H1 (cell line): ENCODE results near the gene ST6GALNAC3. TPM values are rescaled to one million over a fixed set of nuclear protein-coding genes. Genes with fewer than 3 reads are reported as not detected.

Experiments
- CTCF ChIA-PET: fragments of 300-600 bp; sonication (Branson Sonifier 250); formaldehyde crosslinking; loops from one replicate; lab custom pipeline; 2021; ENCODE audit not compliant: partially characterized antibody; lab: Charles Lee
- POLR2A ChIA-PET: fragments of 300-600 bp; sonication (Branson Sonifier 250); formaldehyde crosslinking; loops from one replicate; lab custom pipeline; 2021; ENCODE audit warnings: inconsistent platforms; ENCODE audit not compliant: partially characterized antibody; lab: Charles Lee
- DNase-seq, 2 experiments: peaks; one replicate each; pipeline versions ENCODE4 v3.0.0 to v3.0.0-alpha.2; 2010 to 2022; ENCODE audit warnings: low spot score in 2 of 2, low read depth in 1 of 2, mixed read lengths in 1 of 2
- FAIRE-seq: peaks from 2 replicates; lab custom pipeline; 2011; peaks lifted over from hg19 to GRCh38; lab: Jason Lieb, UNC
- H2AFZ ChIP-seq: 2 replicates; pipeline ENCODE4 v1.8.1; 2012; ENCODE audit warnings: low read length, inconsistent platforms
- H2AK5ac ChIP-seq: 2 replicates; pipeline ENCODE4 v1.6.1; 2013; ENCODE audit warnings: low read depth, low read length
- H2BK120ac ChIP-seq: replicated peaks from 2 replicates; pipeline ENCODE3; 2013; ENCODE audit warnings: low read depth, low read length, inconsistent platforms
- H2BK12ac ChIP-seq: 2 replicates; pipeline ENCODE4 v1.6.1; 2013; ENCODE audit warnings: low read depth, low read length
- H2BK15ac ChIP-seq: 2 replicates; pipeline ENCODE4 v1.6.1; 2013; ENCODE audit warnings: low read length
- H2BK20ac ChIP-seq: 2 replicates; pipeline ENCODE4 v1.6.1; 2013; ENCODE audit warnings: low read length
- H2BK5ac ChIP-seq: 2 replicates; pipeline ENCODE4 v1.6.1; 2013; ENCODE audit warnings: low read depth, low read length
- H3K14ac ChIP-seq: 2 replicates; pipeline ENCODE4 v1.6.1; 2013; ENCODE audit warnings: inconsistent platforms; ENCODE audit not compliant: insufficient read length
- H3K18ac ChIP-seq: 2 replicates; pipeline ENCODE4 v1.6.1; 2013; ENCODE audit warnings: low read length; ENCODE audit errors: extremely low read depth
- H3K23ac ChIP-seq: 2 replicates; pipeline ENCODE4 v1.6.1; 2013; ENCODE audit warnings: inconsistent platforms; ENCODE audit not compliant: insufficient read length
- H3K23me2 ChIP-seq: 2 replicates; pipeline ENCODE4 v1.6.1; 2013; ENCODE audit warnings: low read depth, low read length
- H3K27ac ChIP-seq: 2 replicates; pipeline ENCODE4 v1.6.1; 2011; ENCODE audit warnings: low read depth, low read length, inconsistent platforms
- H3K27me3 ChIP-seq, 4 experiments: replicated peaks in 1 of 4; 1 replicate in 1 of 4; 2 replicates in 3 of 4; pipeline versions ENCODE4 v1.6.1 to v1.8.1; 2011 to 2013; ENCODE audit warnings: low read length in 3 of 4, mild to moderate bottlenecking in 3 of 4, inconsistent platforms in 2 of 4, mixed read lengths in 2 of 4, moderate library complexity in 1 of 4; ENCODE audit not compliant: control insufficient read depth in 3 of 4, insufficient read depth in 3 of 4; ENCODE audit errors: extremely low read depth in 1 of 4
- H3K36me3 ChIP-seq, 4 experiments: 2 replicates each; pipeline versions ENCODE4 v1.6.1 to v1.8.1; 2011 to 2013; ENCODE audit warnings: mild to moderate bottlenecking in 4 of 4, low read length in 3 of 4, moderate library complexity in 2 of 4, control low read depth in 1 of 4, inconsistent platforms in 1 of 4; ENCODE audit not compliant: insufficient read depth in 4 of 4, control insufficient read depth in 2 of 4
- H3K4ac ChIP-seq: replicated peaks from 2 replicates; pipeline ENCODE3; 2013; ENCODE audit warnings: low read length, low read depth, mixed read lengths, inconsistent platforms; ENCODE audit not compliant: insufficient read length
- H3K4me1 ChIP-seq, 4 experiments: replicated peaks in 1 of 4; 1 replicate in 1 of 4; 2 replicates in 3 of 4; pipeline versions ENCODE4 v1.6.1 to v1.8.1; 2011 to 2013; ENCODE audit warnings: low read length in 3 of 4, inconsistent platforms in 2 of 4, mixed read lengths in 1 of 4; ENCODE audit not compliant: insufficient read depth in 4 of 4, control insufficient read depth in 3 of 4
- H3K4me2 ChIP-seq, 2 experiments: 2 replicates each; pipeline versions ENCODE4 v1.6.1 to v1.8.1; 2011 to 2013; ENCODE audit warnings: low read depth in 2 of 2, low read length in 2 of 2, control low read depth in 1 of 2, inconsistent platforms in 1 of 2, mild to moderate bottlenecking in 1 of 2; ENCODE audit not compliant: insufficient read depth in 1 of 2
- H3K4me3 ChIP-seq, 4 experiments: fragments of 200-600, 300-600 bp in 1 of 4; sonication (generic), shearing (Covaris generic), sonication (Bioruptor Twin) in 1 of 4; 2 replicates each; pipeline versions ENCODE4 v1.5.1 to v1.8.1; 2011 to 2016; ENCODE audit warnings: low read length in 4 of 4, low read depth in 3 of 4, control low read depth in 2 of 4, inconsistent platforms in 2 of 4, mild to moderate bottlenecking in 2 of 4, mixed read lengths in 1 of 4, moderate library complexity in 1 of 4; ENCODE audit not compliant: insufficient read depth in 2 of 4; ENCODE audit errors: extremely low read depth in 1 of 4
- H3K56ac ChIP-seq: replicated peaks from 2 replicates; pipeline ENCODE3; 2013; ENCODE audit warnings: low read depth, mild to moderate bottlenecking, mixed read lengths, low read length, inconsistent platforms; ENCODE audit not compliant: insufficient read length
- H3K79me1 ChIP-seq: 2 replicates; pipeline ENCODE4 v1.6.1; 2013; ENCODE audit warnings: low read depth, low read length, control low read depth
- H3K79me2 ChIP-seq, 2 experiments: 2 replicates each; pipeline versions ENCODE4 v1.6.1 to v1.8.1; 2012 to 2013; ENCODE audit warnings: low read length in 2 of 2, mild to moderate bottlenecking in 2 of 2, inconsistent platforms in 1 of 2; ENCODE audit not compliant: insufficient read depth in 2 of 2, control insufficient read depth in 1 of 2
- H3K9ac ChIP-seq, 4 experiments: replicated peaks in 1 of 4; 1 replicate in 1 of 4; 2 replicates in 3 of 4; pipeline versions ENCODE4 v1.6.1 to v1.8.1; 2011 to 2013; ENCODE audit warnings: low read depth in 3 of 4, low read length in 3 of 4, control low read depth in 2 of 4, mild to moderate bottlenecking in 2 of 4, moderate library complexity in 2 of 4, inconsistent platforms in 1 of 4; ENCODE audit errors: extremely low read depth in 1 of 4
- H3K9me3 ChIP-seq, 2 experiments: 2 replicates each; pipeline versions ENCODE4 v1.6.1 to v1.8.1; 2012 to 2013; ENCODE audit warnings: mild to moderate bottlenecking in 2 of 2, moderate library complexity in 2 of 2, control low read depth in 1 of 2, inconsistent platforms in 1 of 2, low read depth in 1 of 2, low read length in 1 of 2, mixed read lengths in 1 of 2; ENCODE audit not compliant: insufficient read depth in 2 of 2
- H4K20me1 ChIP-seq, 2 experiments: replicated peaks in 1 of 2; 2 replicates each; pipeline versions ENCODE3 to v1.8.1; 2011 to 2013; ENCODE audit warnings: inconsistent platforms in 2 of 2, low read length in 2 of 2, mild to moderate bottlenecking in 1 of 2; ENCODE audit not compliant: insufficient read depth in 2 of 2, control insufficient read depth in 1 of 2
- H4K5ac ChIP-seq: 2 replicates; pipeline ENCODE4 v1.6.1; 2013; ENCODE audit warnings: low read length, low read depth, mixed read lengths, inconsistent platforms; ENCODE audit not compliant: insufficient read length
- H4K8ac ChIP-seq: 2 replicates; pipeline ENCODE4 v1.8.0; 2013; ENCODE audit warnings: mild to moderate bottlenecking, moderate library complexity, low read length, inconsistent platforms; ENCODE audit not compliant: insufficient read depth; ENCODE audit errors: extremely low read depth
- H4K91ac ChIP-seq: replicated peaks from 2 replicates; pipeline ENCODE3; 2013; ENCODE audit warnings: low read length, mixed read lengths, inconsistent platforms; ENCODE audit not compliant: insufficient read length
- CEBPB ChIP-seq: IDR thresholded peaks from 2 replicates; pipeline ENCODE4 v1.6.1; 2012; ENCODE audit warnings: low read depth, low read length
- CHD1 ChIP-seq: IDR thresholded peaks from 2 replicates; pipeline ENCODE4 v1.6.1; 2012; ENCODE audit warnings: low read depth, low read length, improper control_type of control experiment
- EP300 ChIP-seq, 2 experiments: IDR thresholded peaks; 1 replicate in 1 of 2; 2 replicates in 1 of 2; pipeline ENCODE4 v1.6.1; 2011 to 2012; ENCODE audit warnings: low read depth in 2 of 2, low read length in 2 of 2, mild to moderate bottlenecking in 2 of 2, borderline replicate concordance in 1 of 2, inconsistent platforms in 1 of 2, moderate library complexity in 1 of 2
- GTF2F1 ChIP-seq: IDR thresholded peaks from 2 replicates; pipeline ENCODE4 v1.6.1; 2012; ENCODE audit warnings: low read depth, low read length, improper control_type of control experiment, borderline replicate concordance
- JUN ChIP-seq: IDR thresholded peaks from 2 replicates; pipeline ENCODE4 v1.6.1; 2011; ENCODE audit warnings: low read depth, mild to moderate bottlenecking, improper control_type of control experiment, low read length
- MAFK ChIP-seq: IDR thresholded peaks from 2 replicates; pipeline ENCODE4 v1.6.1; 2012; ENCODE audit warnings: low read depth, mild to moderate bottlenecking, improper control_type of control experiment, low read length
- RAD21 ChIP-seq, 2 experiments: IDR thresholded peaks in 1 of 2; conservative IDR thresholded peaks in 1 of 2; 2 replicates each; pipeline ENCODE4 v1.6.1; 2011; ENCODE audit warnings: low read depth in 2 of 2, low read length in 2 of 2, improper control_type of control experiment in 1 of 2, inconsistent platforms in 1 of 2, mild to moderate bottlenecking in 1 of 2, moderate library complexity in 1 of 2
- SP1 ChIP-seq: IDR thresholded peaks from 2 replicates; pipeline ENCODE4 v1.6.1; 2011; ENCODE audit warnings: low read depth, low read length
- SP2 ChIP-seq: IDR thresholded peaks from 2 replicates; pipeline ENCODE4 v1.6.1; 2012; ENCODE audit warnings: mild to moderate bottlenecking, low read length, inconsistent platforms
- WGBS, 2 experiments: shearing (Covaris generic) in 1 of 2; methylation state at CpG; one replicate each; pipeline versions ENCODE4 v1.1.6 to v1.1.7; 2013 to 2015; ENCODE audit warnings: low lambda C conversion rate in 2 of 2, mixed read lengths in 2 of 2, inconsistent platforms in 1 of 2, low coverage in 1 of 2, missing lambda C conversion rate in 1 of 2; ENCODE audit not compliant: insufficient replicate concordance in 2 of 2, insufficient coverage in 1 of 2, insufficient read length in 1 of 2; ENCODE audit errors: extremely low coverage in 1 of 2, missing lambda C conversion rate in 1 of 2; 5-methylcytosine and 5-hydroxymethylcytosine counted together
- polyA plus RNA-seq, 7 experiments: library from polyadenylated mRNA; depleted of rRNA in 3 of 7; stranded (reverse) in 5 of 7; unstranded in 2 of 7; fragments of >200 nt in 5 of 7; fragments of 200-250 nt in 2 of 7; gene quantifications; 1 replicate in 5 of 7; 2 replicates in 1 of 7; 4 replicates in 1 of 7; pipeline versions ENCODE4 v1.2.1 to v1.2.3, GENCODE V29; 2011 to 2013; ENCODE audit warnings: missing spikeins in 2 of 7, mixed read lengths in 2 of 7
- total RNA-seq: library from RNA; stranded (reverse); fragmentation: NEBNext Ultra II Directional; extraction: Animal tissue kit (Norgen Biotek cat#: 25700); gene quantifications from 2 replicates; pipeline ENCODE4 v1.2.1, GENCODE V29; 2021
- TF ChIP-seq, protein P1 (sequence below): IDR thresholded peaks from 2 replicates; pipeline ENCODE4 v1.6.1; 2011; ENCODE audit warnings: low read depth, mild to moderate bottlenecking, low read length; ENCODE audit not compliant: insufficient read depth

The ST6GALNAC3 gene
- total and polyA plus RNA-seq, 2 of the 8 experiments (the other 6 are each of a cell fraction or from before 2014, with no cell fraction given) = 4.9 to 19.0 TPM

- Histone ChIP-seq H3K56ac (no peak overlapping the region), H2AFZ (no peak overlapping the region), H4K8ac (no peak overlapping the region), H3K23ac (no peak overlapping the region), H2BK5ac (no peak overlapping the region), H3K4me3 (no peak overlapping the region), H2BK120ac (no peak overlapping the region), H4K91ac (no peak overlapping the region), H3K79me1 (no peaks in the 10 kb centered on the region), H2BK15ac (no peak overlapping the region), H3K36me3 (no peaks in the 10 kb centered on the region), H3K4ac (no peak overlapping the region), H3K14ac (no peak overlapping the region), H3K27me3 (no peaks in the 10 kb centered on the region), H3K9ac (no peak overlapping the region), H4K5ac (no peak overlapping the region), H2AK5ac (no peak overlapping the region), H3K79me2 (no peaks in the 10 kb centered on the region), H3K18ac (no peak overlapping the region), H3K9me3 (no peaks in the 10 kb centered on the region), H2BK20ac (no peak overlapping the region), H3K23me2 (no peaks in the 10 kb centered on the region; the same call in 1 of the 2 replicates), H3K27ac (no peak overlapping the region), H4K20me1 (no peaks in the 10 kb centered on the region), H3K4me2 (no peak overlapping the region), H2BK12ac (no peak overlapping the region), H3K4me1 (no peaks in the 10 kb centered on the region)
- DNase-seq (no peak), FAIRE-seq (no peak)
- WGBS, 2 experiments = 87% methylated on average over 2 of the region's 2 CpGs; no CpG with 5 or more reads in 1 of the 2 experiments
- POLR2A ChIA-PET = no interaction called here
- TF ChIP-seq GTF2F1 (no peak), SP2 (no peak), EP300 (IDR thresholded peaks at IDR 0.05; ENCODE audit: borderline replicate concordance in 1 of 2, low read depth in 2 of 2, low read length in 2 of 2) (no peak), JUN (no peak), MAFK (no peak), CHD1 (no peak), SP1 (no peak), RAD21 (IDR thresholded peaks at IDR 0.05 in 1 of 2, conservative IDR thresholded peaks at IDR 0.05 in 1 of 2; ENCODE audit: low read depth in 2 of 2, low read length in 2 of 2) (no peak), CEBPB (no peak)
- TF ChIP-seq, protein P1, sequence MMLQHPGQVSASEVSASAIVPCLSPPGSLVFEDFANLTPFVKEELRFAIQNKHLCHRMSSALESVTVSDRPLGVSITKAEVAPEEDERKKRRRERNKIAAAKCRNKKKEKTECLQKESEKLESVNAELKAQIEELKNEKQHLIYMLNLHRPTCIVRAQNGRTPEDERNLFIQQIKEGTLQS = no peak
- CTCF ChIA-PET = interaction anchor here (0.7 kb wide), 1 partner anchor 238 kb away, joined by 4 read pairs; no protein-coding TSS in a partner anchor
Measured at GRCh38 chr1:76613886-76614285, 539.3 kb downstream of the ST6GALNAC3 start.
